ENCODE results near the gene CHAD.
"Not testable (repeated sequence)": the region's sequence is repeated elsewhere in the genome, so short reads cannot be mapped to it uniquely, and the experiment has no call there.

CHAD gene

DNA sequence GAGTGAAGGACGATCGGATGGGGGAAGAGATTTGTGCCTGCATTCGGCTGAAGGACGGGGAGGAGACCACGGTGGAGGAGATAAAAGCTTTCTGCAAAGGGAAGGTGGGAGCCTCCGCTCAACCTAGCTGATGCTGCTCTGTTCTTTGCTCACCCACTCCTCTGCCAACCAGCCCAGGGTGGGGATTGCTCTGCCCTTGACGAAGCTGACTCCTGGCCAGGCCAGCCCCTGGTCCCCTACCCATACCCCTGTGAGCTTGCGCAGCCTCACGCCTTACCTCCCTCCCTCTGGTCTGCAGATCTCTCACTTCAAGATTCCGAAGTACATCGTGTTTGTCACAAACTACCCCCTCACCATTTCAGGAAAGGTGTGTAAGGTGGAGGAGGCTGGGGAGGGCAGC, 5.2 kb upstream of the CHAD start:
- H2AFZ ChIP-seq (ENCODE audit: low read depth, low read length), result no peak overlapping the region
- no peak overlapping the region for H3K4me2 ChIP-seq (ENCODE audit: low read length, poor library complexity, severe bottlenecking)
- no peak overlapping the region for H3K14ac ChIP-seq (ENCODE audit: low read length in 2 of 2)
- no peak overlapping the region for H4K8ac ChIP-seq (ENCODE audit: low read length)
- H3K4me1 ChIP-seq (ENCODE audit: control insufficient read depth, insufficient read depth, low read depth, low read length), result peaks cover 12% of the 10 kb centered on the region
- no peak overlapping the region for H3K9ac ChIP-seq (ENCODE audit: low read length)
- WGBS, result 80% methylated on average over 9 of the region's 11 CpGs
- no peaks in the 10 kb centered on the region for H3K9me3 ChIP-seq (ENCODE audit: control insufficient read depth, low read length)
- H2AK5ac ChIP-seq (ENCODE audit: low read length, severe bottlenecking), result no peak overlapping the region
- no peak overlapping the region for H2BK12ac ChIP-seq (ENCODE audit: low read length in 2 of 2)
- H3K4me3 ChIP-seq (ENCODE audit: insufficient read depth in 1 of 2, low read depth in 1 of 2, low read length in 2 of 2), result no peak overlapping the region
- H3K79me1 ChIP-seq (replicated peaks; ENCODE audit: low read length, poor library complexity, severe bottlenecking), result no peaks in the 10 kb centered on the region
- no peak overlapping the region for H3K18ac ChIP-seq (ENCODE audit: low read depth in 1 of 2, low read length in 2 of 2)
- no peak overlapping the region for H4K91ac ChIP-seq (ENCODE audit: low read length)
- H2BK5ac ChIP-seq (ENCODE audit: low read depth, low read length, poor library complexity, severe bottlenecking), result no peak overlapping the region
- no peak overlapping the region for H3K4ac ChIP-seq (ENCODE audit: low read depth in 1 of 2, low read length in 2 of 2)
- H3K27me3 ChIP-seq (ENCODE audit: control insufficient read depth in 1 of 2, insufficient read depth in 1 of 2, low read length in 2 of 2), result peaks cover 17% of the 10 kb centered on the region in 2 experiments
- H3K36me3 ChIP-seq (ENCODE audit: control insufficient read depth in 1 of 2, insufficient read depth in 2 of 2, low read depth in 1 of 2, low read length in 2 of 2), result peaks cover 8 to 27% of the 10 kb centered on the region in 2 experiments
- H2BK120ac ChIP-seq (ENCODE audit: low read depth, low read length), result no peak overlapping the region
- no peak overlapping the region for H2BK15ac ChIP-seq (ENCODE audit: low read depth, poor library complexity, severe bottlenecking)
- H3K27ac ChIP-seq (ENCODE audit: low read length, poor library complexity, severe bottlenecking), result no peak overlapping the region
- no peak for DNase-seq
- no peak overlapping the region for H3K23ac ChIP-seq (ENCODE audit: low read length in 2 of 2)

DNA sequence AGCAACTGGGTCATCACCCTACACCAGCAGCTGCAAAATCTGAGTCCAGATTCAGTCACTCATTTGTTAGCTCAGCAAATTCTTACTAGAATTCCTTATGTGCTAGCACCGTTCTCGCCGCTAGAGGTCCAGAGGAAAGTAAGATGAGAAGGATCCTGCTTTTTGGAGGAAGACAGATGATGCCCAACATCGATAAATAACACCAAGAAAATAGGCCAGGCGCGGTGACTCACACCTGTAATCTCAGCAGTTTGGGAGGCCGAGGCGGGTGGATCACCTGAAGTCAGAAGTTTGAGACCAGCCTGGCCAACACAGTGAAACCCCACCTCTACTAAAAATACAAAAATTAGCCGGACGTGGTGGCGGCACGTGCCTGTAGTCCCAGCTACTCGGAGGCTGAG, 4.1 kb upstream of the CHAD start:
- H4K8ac ChIP-seq (ENCODE audit: low read length); H2BK15ac ChIP-seq (ENCODE audit: low read depth, poor library complexity, severe bottlenecking); H2BK5ac ChIP-seq (ENCODE audit: low read depth, low read length, poor library complexity, severe bottlenecking); H2BK120ac ChIP-seq (ENCODE audit: low read depth, low read length); H3K14ac ChIP-seq (ENCODE audit: low read length in 2 of 2); H4K91ac ChIP-seq (ENCODE audit: low read length); H3K4ac ChIP-seq (ENCODE audit: low read depth in 1 of 2, low read length in 2 of 2); H3K27ac ChIP-seq (ENCODE audit: low read length, poor library complexity, severe bottlenecking); H3K23ac ChIP-seq (ENCODE audit: low read length in 2 of 2); H3K4me3 ChIP-seq (ENCODE audit: insufficient read depth in 1 of 2, low read depth in 1 of 2, low read length in 2 of 2); H3K79me1 ChIP-seq (replicated peaks; ENCODE audit: low read length, poor library complexity, severe bottlenecking); H2AFZ ChIP-seq (ENCODE audit: low read depth, low read length); H3K9me3 ChIP-seq (ENCODE audit: control insufficient read depth, low read length); H3K4me2 ChIP-seq (ENCODE audit: low read length, poor library complexity, severe bottlenecking); H2AK5ac ChIP-seq (ENCODE audit: low read length, severe bottlenecking); H2BK12ac ChIP-seq (ENCODE audit: low read length in 2 of 2); H3K9ac ChIP-seq (ENCODE audit: low read length); H3K18ac ChIP-seq (ENCODE audit: low read depth in 1 of 2, low read length in 2 of 2): not testable (repeated sequence)
- Histone ChIP-seq H3K36me3 (ENCODE audit: control insufficient read depth in 1 of 2, insufficient read depth in 2 of 2, low read depth in 1 of 2, low read length in 2 of 2) (peaks cover 8 to 36% of the 10 kb centered on the region in 2 experiments), H3K4me1 (ENCODE audit: control insufficient read depth, insufficient read depth, low read depth, low read length) (peaks cover 17% of the 10 kb centered on the region), H3K27me3 (ENCODE audit: control insufficient read depth in 1 of 2, insufficient read depth in 1 of 2, low read length in 2 of 2) (peaks cover 26 to 29% of the 10 kb centered on the region in 2 experiments)
- peak; percentile 19 for DNase-seq
- WGBS, result 87% methylated on average over 12 of the region's 13 CpGs

DNA sequence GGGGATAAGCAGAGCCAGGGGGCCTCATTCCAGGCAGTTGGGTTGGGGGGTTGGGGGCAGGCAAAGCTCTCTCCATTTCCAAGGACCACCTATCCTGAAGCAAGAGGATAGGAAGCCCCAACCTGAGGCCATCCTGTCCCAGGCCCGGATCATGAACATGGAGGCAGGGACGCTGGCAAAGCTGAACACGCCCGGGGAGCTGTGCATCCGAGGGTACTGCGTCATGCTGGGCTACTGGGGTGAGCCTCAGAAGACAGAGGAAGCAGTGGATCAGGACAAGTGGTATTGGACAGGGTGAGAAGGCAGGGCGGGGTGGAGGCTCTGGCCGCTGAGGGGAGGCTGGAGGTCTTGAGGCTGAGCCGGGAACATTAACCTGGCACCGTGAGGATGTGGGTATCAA, 3.6 kb upstream of the CHAD start:
- DNase-seq, result no peak
- no peak overlapping the region for H2BK5ac ChIP-seq (ENCODE audit: low read depth, low read length, poor library complexity, severe bottlenecking)
- no peaks in the 10 kb centered on the region for H3K79me1 ChIP-seq (replicated peaks; ENCODE audit: low read length, poor library complexity, severe bottlenecking)
- H3K9ac ChIP-seq (ENCODE audit: low read length), result no peak overlapping the region
- H2BK15ac ChIP-seq (ENCODE audit: low read depth, poor library complexity, severe bottlenecking), result no peak overlapping the region
- H3K14ac ChIP-seq (ENCODE audit: low read length in 2 of 2), result no peak overlapping the region
- H3K27me3 ChIP-seq (ENCODE audit: control insufficient read depth in 1 of 2, insufficient read depth in 1 of 2, low read length in 2 of 2), result peaks cover 29 to 34% of the 10 kb centered on the region in 2 experiments
- H2AFZ ChIP-seq (ENCODE audit: low read depth, low read length), result no peak overlapping the region
- no peak overlapping the region for H2BK120ac ChIP-seq (ENCODE audit: low read depth, low read length)
- no peak overlapping the region for H4K91ac ChIP-seq (ENCODE audit: low read length)
- no peak overlapping the region for H3K4ac ChIP-seq (ENCODE audit: low read depth in 1 of 2, low read length in 2 of 2)
- peak overlapping the region; percentile 50 for H2AK5ac ChIP-seq (ENCODE audit: low read length, severe bottlenecking)
- H3K4me3 ChIP-seq (ENCODE audit: insufficient read depth in 1 of 2, low read depth in 1 of 2, low read length in 2 of 2), result no peak overlapping the region
- H4K8ac ChIP-seq (ENCODE audit: low read length), result no peak overlapping the region
- H3K4me2 ChIP-seq (ENCODE audit: low read length, poor library complexity, severe bottlenecking), result no peak overlapping the region
- no peak overlapping the region for H3K18ac ChIP-seq (ENCODE audit: low read depth in 1 of 2, low read length in 2 of 2)
- WGBS, result 92% methylated on average over 9 of the region's 10 CpGs
- peaks cover 17% of the 10 kb centered on the region for H3K4me1 ChIP-seq (ENCODE audit: control insufficient read depth, insufficient read depth, low read depth, low read length)
- no peak overlapping the region for H2BK12ac ChIP-seq (ENCODE audit: low read length in 2 of 2)
- no peaks in the 10 kb centered on the region for H3K9me3 ChIP-seq (ENCODE audit: control insufficient read depth, low read length)
- no peak overlapping the region for H3K27ac ChIP-seq (ENCODE audit: low read length, poor library complexity, severe bottlenecking)
- no peak overlapping the region for H3K23ac ChIP-seq (ENCODE audit: low read length in 2 of 2)
- peaks cover 8 to 36% of the 10 kb centered on the region in 2 experiments for H3K36me3 ChIP-seq (ENCODE audit: control insufficient read depth in 1 of 2, insufficient read depth in 2 of 2, low read depth in 1 of 2, low read length in 2 of 2)

- Histone ChIP-seq H4K8ac (ENCODE audit: low read length) (no peak overlapping the region), H2AFZ (ENCODE audit: low read depth, low read length) (no peak overlapping the region), H3K4me2 (ENCODE audit: low read length, poor library complexity, severe bottlenecking) (no peak overlapping the region), H3K14ac (ENCODE audit: low read length in 2 of 2) (no peak overlapping the region), H3K27ac (ENCODE audit: low read length, poor library complexity, severe bottlenecking) (no peak overlapping the region), H4K91ac (ENCODE audit: low read length) (no peak overlapping the region), H3K27me3 (ENCODE audit: control insufficient read depth in 1 of 2, insufficient read depth in 1 of 2, low read length in 2 of 2) (peaks cover 25 to 44% of the 10 kb centered on the region in 2 experiments), H3K4me3 (ENCODE audit: insufficient read depth in 1 of 2, low read depth in 1 of 2, low read length in 2 of 2) (no peak overlapping the region), H3K9me3 (ENCODE audit: control insufficient read depth, low read length) (no peaks in the 10 kb centered on the region), H2AK5ac (ENCODE audit: low read length, severe bottlenecking) (no peak overlapping the region), H2BK12ac (ENCODE audit: low read length in 2 of 2) (no peak overlapping the region), H3K4me1 (ENCODE audit: control insufficient read depth, insufficient read depth, low read depth, low read length) (peaks cover 17% of the 10 kb centered on the region), H3K79me1 (replicated peaks; ENCODE audit: low read length, poor library complexity, severe bottlenecking) (no peaks in the 10 kb centered on the region), H3K36me3 (ENCODE audit: control insufficient read depth in 1 of 2, insufficient read depth in 2 of 2, low read depth in 1 of 2, low read length in 2 of 2) (peaks cover 8 to 36% of the 10 kb centered on the region in 2 experiments), H3K18ac (ENCODE audit: low read depth in 1 of 2, low read length in 2 of 2) (no peak overlapping the region), H3K9ac (ENCODE audit: low read length) (no peak overlapping the region), H2BK5ac (ENCODE audit: low read depth, low read length, poor library complexity, severe bottlenecking) (no peak overlapping the region), H3K4ac (ENCODE audit: low read depth in 1 of 2, low read length in 2 of 2) (no peak overlapping the region), H2BK120ac (ENCODE audit: low read depth, low read length) (no peak overlapping the region), H2BK15ac (ENCODE audit: low read depth, poor library complexity, severe bottlenecking) (no peak overlapping the region), H3K23ac (ENCODE audit: low read length in 2 of 2) (no peak overlapping the region)
- 95% methylated on average over 22 of the region's 22 CpGs for WGBS
- DNase-seq, result no peak
These were observed 2.6 kb upstream of the CHAD start for GRCh38 chr17:50471009-50471905.
